GM12875 (cell line): ENCODE measurements around the gene ARL5B.
A peak's percentile ranks its signal among the peaks of the same experiment; 100 is the strongest.
"Not testable (repeated sequence)": the region's sequence is repeated elsewhere in the genome, so short reads cannot be mapped to it uniquely, and the experiment has no call there.

ENCODE experiments used
- H3K4me3 ChIP-seq: one replicate; pipeline ENCODE4 v1.5.1; 2011; ENCODE audit warnings: low read depth, low read length, control low read depth
- TF ChIP-seq, protein P1 (sequence below): IDR thresholded peaks from 2 replicates; pipeline ENCODE4 v1.5.1; 2011; ENCODE audit warnings: low read depth, mild to moderate bottlenecking, control low read depth, inconsistent platforms, low read length, moderate library complexity, borderline replicate concordance; ENCODE audit not compliant: insufficient read depth

Gene ARL5B, protein sequence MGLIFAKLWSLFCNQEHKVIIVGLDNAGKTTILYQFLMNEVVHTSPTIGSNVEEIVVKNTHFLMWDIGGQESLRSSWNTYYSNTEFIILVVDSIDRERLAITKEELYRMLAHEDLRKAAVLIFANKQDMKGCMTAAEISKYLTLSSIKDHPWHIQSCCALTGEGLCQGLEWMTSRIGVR

DNA sequence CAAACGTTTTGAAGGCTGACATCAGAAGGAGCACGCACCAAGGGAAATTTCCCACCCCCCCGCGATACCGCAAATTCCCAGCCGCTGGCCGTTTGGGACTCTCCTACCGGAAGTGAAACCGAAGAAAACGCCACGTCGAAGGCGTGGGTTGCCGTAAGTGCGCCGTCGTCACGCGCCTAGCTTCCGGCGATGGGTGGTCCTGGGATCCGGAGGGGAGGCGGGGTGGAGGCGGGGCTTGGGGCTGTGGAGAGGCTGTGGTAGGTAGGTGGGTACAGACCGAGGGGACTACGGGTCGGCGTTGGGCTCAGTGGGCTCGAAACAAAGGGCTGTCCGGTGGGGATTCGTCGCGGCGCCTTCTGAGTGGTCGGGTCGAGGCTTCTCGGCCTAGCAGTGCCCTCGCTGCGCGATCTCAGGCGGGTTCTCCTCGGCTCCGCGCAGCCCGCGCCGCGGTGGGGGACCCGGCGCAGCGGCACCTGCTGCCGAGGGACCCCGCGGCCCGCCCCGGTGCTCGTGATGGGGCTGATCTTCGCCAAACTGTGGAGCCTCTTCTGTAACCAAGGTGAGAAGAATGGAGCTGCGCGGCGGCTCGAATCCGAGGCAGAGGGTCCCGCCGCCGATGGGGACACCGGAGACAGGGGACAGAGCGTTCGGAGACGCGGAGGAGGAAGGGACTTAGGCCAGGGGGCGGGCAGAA, at the start of gene ARL5B:
TSS of gene ARL5B (plus strand) at position 307 of the 694 bp plus-strand sequence. CDS start at position 514, 207 bp downstream.
- H3K4me3 ChIP-seq: peak within 1 kb of the TSS; percentile 83
- TF ChIP-seq, protein P1, sequence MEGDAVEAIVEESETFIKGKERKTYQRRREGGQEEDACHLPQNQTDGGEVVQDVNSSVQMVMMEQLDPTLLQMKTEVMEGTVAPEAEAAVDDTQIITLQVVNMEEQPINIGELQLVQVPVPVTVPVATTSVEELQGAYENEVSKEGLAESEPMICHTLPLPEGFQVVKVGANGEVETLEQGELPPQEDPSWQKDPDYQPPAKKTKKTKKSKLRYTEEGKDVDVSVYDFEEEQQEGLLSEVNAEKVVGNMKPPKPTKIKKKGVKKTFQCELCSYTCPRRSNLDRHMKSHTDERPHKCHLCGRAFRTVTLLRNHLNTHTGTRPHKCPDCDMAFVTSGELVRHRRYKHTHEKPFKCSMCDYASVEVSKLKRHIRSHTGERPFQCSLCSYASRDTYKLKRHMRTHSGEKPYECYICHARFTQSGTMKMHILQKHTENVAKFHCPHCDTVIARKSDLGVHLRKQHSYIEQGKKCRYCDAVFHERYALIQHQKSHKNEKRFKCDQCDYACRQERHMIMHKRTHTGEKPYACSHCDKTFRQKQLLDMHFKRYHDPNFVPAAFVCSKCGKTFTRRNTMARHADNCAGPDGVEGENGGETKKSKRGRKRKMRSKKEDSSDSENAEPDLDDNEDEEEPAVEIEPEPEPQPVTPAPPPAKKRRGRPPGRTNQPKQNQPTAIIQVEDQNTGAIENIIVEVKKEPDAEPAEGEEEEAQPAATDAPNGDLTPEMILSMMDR: no peak

DNA sequence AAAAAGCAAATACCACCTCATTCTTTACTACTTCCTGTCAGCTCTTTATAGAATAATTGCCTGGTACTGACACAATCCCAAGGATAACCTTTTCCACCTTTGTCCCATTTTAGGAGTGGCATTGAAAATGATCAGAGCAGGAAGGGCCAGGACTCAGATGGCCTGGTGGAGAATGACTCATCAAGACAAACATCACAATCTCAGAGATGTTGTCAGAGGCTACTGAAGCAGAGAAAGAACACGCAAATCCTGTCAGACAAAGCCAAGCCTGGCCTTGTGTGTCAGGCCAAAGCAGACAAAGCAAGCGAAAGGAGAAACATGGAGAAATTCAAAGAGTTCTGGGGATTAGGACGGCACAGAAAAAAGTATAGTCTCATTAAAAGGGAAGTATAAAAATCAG, 48.7 kb upstream of the ARL5B start:
- TF ChIP-seq, protein P1: no peak
- H3K4me3 ChIP-seq: no peak overlapping the region

DNA sequence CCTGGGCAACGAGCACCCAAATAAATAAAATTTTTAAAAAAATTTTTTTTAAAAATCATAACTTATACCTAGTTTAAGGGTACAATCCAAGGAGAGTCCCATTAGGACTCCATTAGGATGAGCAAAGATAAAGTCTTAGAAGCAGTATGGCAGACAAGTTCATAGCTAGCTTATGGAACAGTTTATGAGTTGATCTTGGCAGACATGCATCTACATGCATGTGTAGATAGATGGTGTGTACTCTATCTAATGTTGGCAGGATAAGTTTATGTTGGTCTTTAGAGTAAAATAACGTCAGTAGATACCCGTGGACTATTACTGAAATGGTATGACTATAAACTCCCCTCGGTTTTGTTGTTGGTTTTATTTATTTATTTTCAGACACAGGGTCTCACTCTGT, 48.1 kb upstream of the ARL5B start:
- no peak overlapping the region for H3K4me3 ChIP-seq
- TF ChIP-seq, protein P1: no peak

DNA sequence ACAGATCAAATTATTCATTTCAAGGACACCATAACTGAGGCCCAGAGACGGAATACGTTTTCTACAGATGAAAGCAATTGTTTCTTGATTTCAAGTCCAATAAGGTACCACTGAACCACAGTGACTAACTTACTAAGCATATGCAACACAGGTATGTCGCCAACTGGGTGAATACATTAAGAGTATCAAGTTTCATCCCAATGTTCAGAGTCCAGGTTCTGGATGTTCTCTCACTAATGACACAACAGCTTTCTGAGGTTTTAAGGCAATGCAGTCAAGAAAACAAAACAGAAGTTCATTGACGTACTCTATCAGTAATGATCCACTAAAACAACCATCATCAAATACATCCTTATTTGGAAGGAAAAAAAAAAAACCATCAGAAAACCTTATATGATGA, 43.6 kb upstream of the ARL5B start:
- no peak overlapping the region for H3K4me3 ChIP-seq
- TF ChIP-seq, protein P1: no peak

DNA sequence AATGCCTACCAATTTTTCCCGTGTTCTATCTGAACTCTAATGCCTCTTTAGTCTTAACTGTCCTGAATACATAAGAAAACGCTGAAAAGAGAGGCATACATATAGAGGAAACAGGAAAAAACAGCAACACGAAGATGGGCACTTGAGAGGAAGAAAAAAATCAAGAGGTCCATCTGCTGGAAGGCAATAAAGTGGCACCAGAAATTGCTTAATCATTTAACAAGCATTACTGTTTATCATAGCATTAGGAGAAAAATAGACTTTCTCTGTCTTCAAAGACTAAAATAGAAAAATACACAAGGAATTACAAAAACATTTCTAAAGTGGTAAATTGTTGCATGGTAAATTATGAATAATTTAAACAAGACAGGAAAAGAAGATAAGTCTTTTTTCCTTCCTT, 42.9 kb upstream of the ARL5B start:
- H3K4me3 ChIP-seq: no peak overlapping the region
- TF ChIP-seq, protein P1: no peak

DNA sequence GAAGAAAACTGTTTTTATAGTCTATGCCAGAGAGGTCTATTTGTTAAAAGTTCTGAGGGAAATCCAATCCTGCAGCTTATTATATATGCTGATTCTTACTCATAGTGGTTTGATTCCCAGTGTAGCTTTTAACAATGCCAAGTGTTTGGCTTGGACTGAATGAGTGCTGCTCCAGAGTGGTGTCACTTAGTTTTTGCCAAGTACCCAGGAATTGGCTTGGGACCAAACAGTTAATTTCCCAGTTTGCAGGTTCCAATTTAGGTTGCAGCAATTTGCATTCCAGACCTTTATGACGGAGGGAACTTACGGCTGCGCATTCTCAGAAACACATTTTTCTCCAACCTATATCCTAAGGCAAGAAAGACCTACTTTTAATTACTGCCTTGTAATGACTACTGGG, 40.2 kb upstream of the ARL5B start:
- TF ChIP-seq, protein P1: no peak
- no peak overlapping the region for H3K4me3 ChIP-seq

DNA sequence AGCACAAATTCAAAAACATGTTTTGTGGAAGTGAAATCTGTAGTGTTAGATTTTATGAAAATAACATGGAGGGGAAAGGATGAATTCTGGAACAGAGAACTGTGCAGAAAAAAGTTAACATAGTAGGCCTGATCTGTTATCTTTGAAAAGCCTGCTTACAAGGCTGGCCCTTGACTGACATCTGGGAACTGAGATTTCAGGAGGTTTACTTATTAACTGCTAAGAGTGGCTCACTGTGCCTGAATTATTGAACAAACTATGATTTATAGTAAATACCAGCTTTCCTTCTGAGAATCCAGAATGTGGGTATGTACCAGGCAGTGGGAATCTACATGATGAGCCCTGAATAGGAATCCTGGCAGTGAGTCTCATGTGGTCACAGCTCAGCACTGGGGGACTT, 38.4 kb upstream of the ARL5B start:
- H3K4me3 ChIP-seq: no peak overlapping the region
- TF ChIP-seq, protein P1: no peak

DNA sequence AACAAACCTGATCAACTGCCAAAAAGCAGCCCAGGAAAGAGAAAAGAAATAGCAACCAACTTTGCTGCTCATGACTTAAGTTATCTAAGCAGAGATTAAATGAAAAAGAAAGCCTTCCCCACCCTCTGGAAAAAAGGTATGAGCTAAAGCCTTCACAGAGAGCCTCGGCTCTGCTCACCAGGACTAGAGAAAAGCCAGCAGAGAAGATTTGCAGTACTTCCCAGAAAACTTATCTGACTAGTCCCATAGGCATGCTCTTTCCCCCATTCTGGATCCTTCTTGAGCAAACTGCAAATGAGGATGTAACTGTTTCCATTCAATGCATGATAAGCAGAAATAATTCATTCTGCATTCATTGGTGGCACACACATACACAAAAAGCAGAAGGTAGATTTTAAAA, 35.6 kb upstream of the ARL5B start:
- H3K4me3 ChIP-seq: not testable (repeated sequence)
